Rectal smooth muscle tissue (tissue), 1 donor: ENCODE measurements around the gene IPPK.

Experiments
- H3K27ac ChIP-seq: one replicate; pipeline ENCODE4 v1.7.0; 2013; ENCODE audit warnings: low read depth, low read length, inconsistent platforms
- H3K27me3 ChIP-seq: one replicate; pipeline ENCODE4 v1.7.0; 2013; ENCODE audit warnings: low read length; ENCODE audit not compliant: control insufficient read depth, insufficient read depth
- H3K36me3 ChIP-seq: one replicate; pipeline ENCODE4 v1.7.0; 2013; ENCODE audit warnings: low read length; ENCODE audit not compliant: control insufficient read depth, insufficient read depth
- H3K4me1 ChIP-seq: one replicate; pipeline ENCODE4 v1.7.0; 2013; ENCODE audit warnings: low read length; ENCODE audit not compliant: control insufficient read depth, insufficient read depth
- H3K4me3 ChIP-seq: one replicate; pipeline ENCODE4 v1.7.0; 2013; ENCODE audit warnings: low read length
- H3K9ac ChIP-seq: one replicate; pipeline ENCODE4 v1.7.0; 2013; ENCODE audit warnings: low read length

The IPPK gene

GRCh38 chr9:92661743-92662142 is 8.2 kb downstream of the IPPK start:
- Histone ChIP-seq H3K9ac (no peak overlapping the region), H3K4me1 (no peaks in the 10 kb centered on the region), H3K27me3 (no peaks in the 10 kb centered on the region), H3K36me3 (no peaks in the 10 kb centered on the region), H3K27ac (no peak overlapping the region), H3K4me3 (no peak overlapping the region)

GRCh38 chr9:92661127-92661526 is 8.8 kb downstream of the IPPK start:
- Histone ChIP-seq H3K4me3 (no peak overlapping the region), H3K27ac (no peak overlapping the region), H3K36me3 (no peaks in the 10 kb centered on the region), H3K4me1 (no peaks in the 10 kb centered on the region), H3K27me3 (no peaks in the 10 kb centered on the region), H3K9ac (no peak overlapping the region)

- H3K27ac ChIP-seq = no peak overlapping the region
- H3K9ac ChIP-seq = no peak overlapping the region
- no peak overlapping the region for H3K4me3 ChIP-seq
- H3K36me3 ChIP-seq = peaks cover 5% of the 10 kb centered on the region
- H3K4me1 ChIP-seq = no peaks in the 10 kb centered on the region
- H3K27me3 ChIP-seq = no peaks in the 10 kb centered on the region
Observed at GRCh38 chr9:92660266-92660665, 9.7 kb downstream of the IPPK start.

- Histone ChIP-seq H3K9ac (no peak overlapping the region), H3K27me3 (no peaks in the 10 kb centered on the region), H3K27ac (no peak overlapping the region), H3K4me3 (no peak overlapping the region), H3K4me1 (no peaks in the 10 kb centered on the region), H3K36me3 (peaks cover 8% of the 10 kb centered on the region)
Observed at GRCh38 chr9:92659601-92660000, 10.3 kb downstream of the IPPK start.

GRCh38 chr9:92658611-92659010 is 11.3 kb downstream of the IPPK start:
- no peak overlapping the region for H3K27ac ChIP-seq
- peaks cover 3% of the 10 kb centered on the region for H3K4me1 ChIP-seq
- H3K36me3 ChIP-seq = peaks cover 8% of the 10 kb centered on the region
- H3K27me3 ChIP-seq = no peaks in the 10 kb centered on the region
- H3K4me3 ChIP-seq = no peak overlapping the region
- H3K9ac ChIP-seq = no peak overlapping the region

- no peak overlapping the region for H3K9ac ChIP-seq
- no peak overlapping the region for H3K27ac ChIP-seq
- no peak overlapping the region for H3K4me3 ChIP-seq
- H3K4me1 ChIP-seq = peaks cover 5% of the 10 kb centered on the region
- no peaks in the 10 kb centered on the region for H3K27me3 ChIP-seq
- H3K36me3 ChIP-seq = peaks cover 8% of the 10 kb centered on the region
Observed at GRCh38 chr9:92658176-92658575, 11.8 kb downstream of the IPPK start.

- Histone ChIP-seq H3K27ac (no peak overlapping the region), H3K4me1 (peaks cover 9% of the 10 kb centered on the region), H3K36me3 (peaks cover 8% of the 10 kb centered on the region), H3K9ac (no peak overlapping the region), H3K4me3 (no peak overlapping the region), H3K27me3 (no peaks in the 10 kb centered on the region)
Observed at GRCh38 chr9:92657296-92658094, 12.4 kb downstream of the IPPK start.

- Histone ChIP-seq H3K27ac (no peak overlapping the region), H3K4me1 (peaks cover 12% of the 10 kb centered on the region), H3K36me3 (peaks cover 8% of the 10 kb centered on the region), H3K27me3 (no peaks in the 10 kb centered on the region), H3K9ac (no peak overlapping the region), H3K4me3 (no peak overlapping the region)
Observed at GRCh38 chr9:92656537-92656925, 13.4 kb downstream of the IPPK start.

- Histone ChIP-seq H3K27ac (no peak overlapping the region), H3K9ac (no peak overlapping the region)
Observed at GRCh38 chr9:92655896-92656536, 13.9 kb downstream of the IPPK start.

GRCh38 chr9:92655366-92655765 is 14.6 kb downstream of the IPPK start:
- H3K27ac ChIP-seq = no peak overlapping the region
- H3K4me1 ChIP-seq = peaks cover 21% of the 10 kb centered on the region
- no peak overlapping the region for H3K4me3 ChIP-seq
- peaks cover 8% of the 10 kb centered on the region for H3K36me3 ChIP-seq
- H3K9ac ChIP-seq = no peak overlapping the region
- H3K27me3 ChIP-seq = no peaks in the 10 kb centered on the region

More at GRCh38 chr9:92655896-92656536, 13.9 kb downstream of the IPPK start:
- no peak overlapping the region for H3K4me3 ChIP-seq
- H3K4me1 ChIP-seq = peaks cover 17% of the 10 kb centered on the region
- no peaks in the 10 kb centered on the region for H3K27me3 ChIP-seq
- H3K36me3 ChIP-seq = peaks cover 8% of the 10 kb centered on the region

- Histone ChIP-seq H3K4me1 (peaks cover 25% of the 10 kb centered on the region), H3K9ac (no peak overlapping the region), H3K27me3 (no peaks in the 10 kb centered on the region), H3K27ac (no peak overlapping the region), H3K36me3 (peaks cover 8% of the 10 kb centered on the region), H3K4me3 (no peak overlapping the region)
Observed at GRCh38 chr9:92654481-92655301, 15.2 kb downstream of the IPPK start.

GRCh38 chr9:92652461-92652860 is 17.5 kb downstream of the IPPK start:
- Histone ChIP-seq H3K27ac (peak overlapping the region; percentile 59), H3K36me3 (peaks cover 20% of the 10 kb centered on the region), H3K4me1 (peaks cover 25% of the 10 kb centered on the region), H3K9ac (no peak overlapping the region), H3K27me3 (no peaks in the 10 kb centered on the region), H3K4me3 (no peak overlapping the region)
